AG10803 (cell line): ENCODE measurements around the gene AP3S2.

Experiments used
- DNase-seq: peaks from one replicate; pipeline ENCODE4 v3.0.0; 2010; ENCODE audit warnings: low read depth
- H3K4me3 ChIP-seq: 2 replicates; pipeline ENCODE4 v1.5.1; 2011; ENCODE audit warnings: mild to moderate bottlenecking, low read length, control low read depth
- CTCF ChIP-seq: conservative IDR thresholded peaks from 2 replicates; pipeline ENCODE4 v1.5.1; 2011; ENCODE audit warnings: mild to moderate bottlenecking, low read length, control low read depth, inconsistent platforms

Gene AP3S2

GRCh38 chr15:89780601-89781000, 113.2 kb downstream of the AP3S2 start:
- no peak for TF ChIP-seq CTCF
- no peak overlapping the region for H3K4me3 ChIP-seq
- no peak for DNase-seq
